Skeletal muscle tissue (tissue), 4 donors: Measurements from ENCODE around the gene BICC1. TPM values are rescaled to one million over a fixed set of nuclear protein-coding genes. Genes with fewer than 3 reads are reported as not detected.

Experiments
- H3K27ac ChIP-seq: one replicate; pipeline ENCODE4 v1.7.0; 2013; ENCODE audit warnings: mild to moderate bottlenecking, low read depth, low read length, inconsistent platforms
- H3K27me3 ChIP-seq, 3 donors: one replicate each; pipeline ENCODE4 v1.7.0; 2013; ENCODE audit warnings: low read length in 3 of 3; ENCODE audit not compliant: control insufficient read depth in 3 of 3, insufficient read depth in 3 of 3
- H3K36me3 ChIP-seq, 3 donors: one replicate each; pipeline ENCODE4 v1.7.0; 2013; ENCODE audit warnings: low read length in 3 of 3; ENCODE audit not compliant: control insufficient read depth in 3 of 3, insufficient read depth in 3 of 3
- H3K4me1 ChIP-seq, 3 donors: one replicate each; pipeline ENCODE4 v1.7.0; 2013; ENCODE audit warnings: low read length in 3 of 3, mild to moderate bottlenecking in 3 of 3; ENCODE audit not compliant: control insufficient read depth in 3 of 3, insufficient read depth in 3 of 3
- H3K4me3 ChIP-seq, 3 donors: one replicate each; pipeline ENCODE4 v1.7.0; 2013; ENCODE audit warnings: low read length in 3 of 3
- H3K9ac ChIP-seq, 3 donors: one replicate each; pipeline ENCODE4 v1.7.0; 2013; ENCODE audit warnings: low read length in 3 of 3, mild to moderate bottlenecking in 3 of 3, moderate library complexity in 2 of 3, low read depth in 1 of 3
- H3K9me3 ChIP-seq, 3 donors: one replicate each; pipeline ENCODE4 v1.7.0; 2013; ENCODE audit warnings: low read length in 3 of 3; ENCODE audit not compliant: control insufficient read depth in 3 of 3
- total RNA-seq: library from RNA; depleted of rRNA; stranded (reverse); fragments of >200 nt; gene quantifications from one replicate; pipeline ENCODE4 v1.2.3, GENCODE V29; 2014
- donor health status: Osteomylitis.

BICC1 gene
- total RNA-seq, 1 donor from 2014 or later = 25.6 TPM

DNA sequence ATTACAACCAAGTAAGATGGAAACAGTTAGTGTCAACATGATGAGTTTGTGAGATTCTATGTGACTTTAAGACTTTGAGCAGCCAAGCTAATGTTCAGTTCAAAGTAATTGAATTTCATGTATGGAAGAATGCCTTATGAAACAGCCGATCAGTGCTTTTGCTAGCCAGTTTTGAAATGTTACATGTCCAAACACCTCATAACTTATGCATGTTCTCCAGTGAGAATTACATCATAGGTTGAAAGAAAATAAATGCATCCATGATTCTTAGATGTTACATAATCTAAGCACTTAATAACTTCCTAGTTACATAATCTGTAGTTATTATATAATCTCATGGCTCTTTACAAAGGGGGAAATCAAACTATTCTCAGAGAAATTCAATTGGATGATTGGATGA is 211.3 kb downstream of the BICC1 start:
- H3K27ac ChIP-seq = no peak overlapping the region
- no peaks in the 10 kb centered on the region for H3K27me3 ChIP-seq
- H3K36me3 ChIP-seq = no peaks in the 10 kb centered on the region
- H3K4me3 ChIP-seq = no peak overlapping the region
- H3K9ac ChIP-seq = no peak overlapping the region
- H3K4me1 ChIP-seq = peaks cover 0 to 7% (median 2%) of the 10 kb centered on the region in 3 donors
- H3K9me3 ChIP-seq = no peaks in the 10 kb centered on the region

GRCh38 chr10:58724781-58725180 is 212.1 kb downstream of the BICC1 start:
- H3K36me3 ChIP-seq = no peaks in the 10 kb centered on the region
- H3K27ac ChIP-seq = no peak overlapping the region
- no peaks in the 10 kb centered on the region for H3K9me3 ChIP-seq
- no peak overlapping the region for H3K9ac ChIP-seq
- H3K4me1 ChIP-seq = peaks cover 0 to 7% (median 2%) of the 10 kb centered on the region in 3 donors
- no peak overlapping the region for H3K4me3 ChIP-seq
- no peaks in the 10 kb centered on the region for H3K27me3 ChIP-seq

DNA sequence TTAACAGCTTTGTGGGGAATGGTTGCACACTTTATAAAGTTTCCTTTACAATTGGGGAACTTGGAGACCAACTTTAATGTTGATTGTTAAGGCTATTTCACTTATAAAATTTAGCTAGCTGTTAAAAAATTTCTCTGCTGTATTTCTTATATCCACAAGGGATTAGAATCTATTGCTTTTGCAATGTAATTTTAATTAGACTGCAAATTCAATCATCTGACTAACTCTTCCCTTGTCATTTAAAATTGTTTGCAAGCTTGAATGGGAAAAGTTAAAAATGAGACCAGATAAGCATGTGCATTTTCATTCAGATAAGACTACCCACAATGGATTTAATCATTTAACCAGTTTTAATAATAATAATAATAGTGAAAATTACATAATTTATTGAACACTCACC is 213.2 kb downstream of the BICC1 start:
- no peaks in the 10 kb centered on the region for H3K4me1 ChIP-seq
- H3K9me3 ChIP-seq = no peaks in the 10 kb centered on the region
- H3K27me3 ChIP-seq = no peaks in the 10 kb centered on the region
- H3K27ac ChIP-seq = no peak overlapping the region
- H3K9ac ChIP-seq = no peak overlapping the region
- H3K4me3 ChIP-seq = no peak overlapping the region
- H3K36me3 ChIP-seq = no peaks in the 10 kb centered on the region

GRCh38 chr10:58727633-58728032 is 215.0 kb downstream of the BICC1 start:
- H3K9me3 ChIP-seq = no peaks in the 10 kb centered on the region
- no peaks in the 10 kb centered on the region for H3K36me3 ChIP-seq
- H3K27ac ChIP-seq = no peak overlapping the region
- no peak overlapping the region for H3K9ac ChIP-seq
- no peak overlapping the region for H3K4me3 ChIP-seq
- H3K27me3 ChIP-seq = no peaks in the 10 kb centered on the region
- no peaks in the 10 kb centered on the region for H3K4me1 ChIP-seq

DNA sequence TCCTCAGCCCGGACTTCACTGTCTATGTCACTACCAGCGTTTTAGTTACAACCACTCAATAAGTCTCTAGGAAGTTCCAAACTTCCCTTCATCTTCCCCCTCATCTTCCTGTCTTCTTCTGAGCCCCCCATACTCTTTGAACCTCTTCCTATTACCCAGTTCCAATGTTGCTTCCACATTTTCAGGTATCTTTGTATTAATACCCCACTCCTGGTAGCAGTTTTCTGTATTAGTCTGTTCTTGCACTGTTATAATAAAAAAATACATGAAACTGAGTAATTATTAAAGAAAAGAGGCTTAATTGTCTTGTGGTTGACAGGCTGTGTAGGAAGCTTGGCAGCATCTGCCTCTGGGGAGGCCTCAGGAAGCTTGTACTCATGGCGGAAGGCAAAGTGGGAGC is 218.6 kb downstream of the BICC1 start:
- H3K9ac ChIP-seq = no peak overlapping the region
- peaks cover 5 to 13% (median 10%) of the 10 kb centered on the region in 3 donors for H3K4me1 ChIP-seq
- no peaks in the 10 kb centered on the region for H3K9me3 ChIP-seq
- no peak overlapping the region for H3K4me3 ChIP-seq
- no peaks in the 10 kb centered on the region for H3K36me3 ChIP-seq
- no peaks in the 10 kb centered on the region for H3K27me3 ChIP-seq
- no peak overlapping the region for H3K27ac ChIP-seq

- Histone ChIP-seq H3K9me3 (no peaks in the 10 kb centered on the region), H3K27ac (no peak overlapping the region), H3K9ac (no peak overlapping the region), H3K4me1 (peaks cover 5 to 13% (median 10%) of the 10 kb centered on the region in 3 donors), H3K36me3 (no peaks in the 10 kb centered on the region), H3K4me3 (no peak overlapping the region), H3K27me3 (no peaks in the 10 kb centered on the region)
Measured at GRCh38 chr10:58733436-58733835, 220.8 kb downstream of the BICC1 start.

GRCh38 chr10:58734116-58734515 is 221.4 kb downstream of the BICC1 start:
- no peak overlapping the region for H3K4me3 ChIP-seq

DNA sequence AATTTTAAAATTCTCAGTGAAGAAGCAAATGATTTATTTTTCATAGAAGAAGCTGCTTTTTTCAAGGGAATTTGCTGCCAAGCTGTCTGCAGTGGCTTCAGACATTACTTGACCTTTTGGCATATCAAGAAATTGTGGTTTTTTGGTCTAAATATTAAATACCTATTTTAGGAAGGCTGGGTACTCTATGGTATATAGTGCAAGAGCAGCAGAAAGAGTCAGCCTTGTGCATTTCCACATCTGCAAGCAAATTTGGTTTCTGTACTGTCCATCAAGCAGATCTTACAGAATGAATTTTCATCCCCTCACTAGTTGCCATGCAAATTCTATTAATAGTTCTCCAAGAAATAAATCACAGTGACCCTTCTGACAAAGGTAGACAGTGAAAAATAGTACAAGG is 222.0 kb downstream of the BICC1 start:
- Histone ChIP-seq H3K27ac (no peak overlapping the region), H3K9ac (peak overlapping the region in 2 of 3 donors; percentile 35 to 52), H3K4me1 (peaks cover 5 to 13% (median 10%) of the 10 kb centered on the region in 3 donors), H3K36me3 (no peaks in the 10 kb centered on the region), H3K4me3 (no peak overlapping the region), H3K9me3 (no peaks in the 10 kb centered on the region), H3K27me3 (no peaks in the 10 kb centered on the region)

More at GRCh38 chr10:58734116-58734515, 221.4 kb downstream of the BICC1 start:
- Histone ChIP-seq H3K36me3 (no peaks in the 10 kb centered on the region), H3K4me1 (peaks cover 5 to 13% (median 10%) of the 10 kb centered on the region in 3 donors), H3K9me3 (no peaks in the 10 kb centered on the region), H3K27ac (peak overlapping the region; percentile 1), H3K27me3 (no peaks in the 10 kb centered on the region), H3K9ac (no peak overlapping the region)

DNA sequence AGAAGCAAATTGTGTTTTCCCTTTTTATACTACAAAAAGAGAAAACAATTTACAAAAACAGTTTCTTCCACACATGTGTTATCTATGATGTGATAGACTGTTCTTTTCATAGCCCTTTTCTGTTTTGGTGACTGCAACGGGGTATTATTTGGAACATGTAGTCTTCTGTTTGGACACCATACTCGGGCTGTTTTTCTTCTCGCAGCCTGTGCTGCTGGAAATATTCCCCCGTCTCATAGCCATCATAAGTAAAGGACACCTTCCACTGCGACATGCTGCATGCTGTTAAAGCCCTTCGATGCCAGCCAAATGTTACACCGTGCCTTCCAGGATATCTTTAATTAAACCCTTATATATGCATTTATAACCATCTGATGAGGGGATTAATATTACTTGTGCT is 222.4 kb downstream of the BICC1 start:
- Histone ChIP-seq H3K36me3 (no peaks in the 10 kb centered on the region), H3K27ac (peak overlapping the region; percentile 11), H3K27me3 (no peaks in the 10 kb centered on the region), H3K4me3 (peak overlapping the region in 2 of 3 donors; percentile 3 to 26), H3K4me1 (peaks cover 5 to 13% (median 10%) of the 10 kb centered on the region in 3 donors), H3K9ac (peak overlapping the region in 2 of 3 donors; percentile 35 to 52), H3K9me3 (no peaks in the 10 kb centered on the region)

DNA sequence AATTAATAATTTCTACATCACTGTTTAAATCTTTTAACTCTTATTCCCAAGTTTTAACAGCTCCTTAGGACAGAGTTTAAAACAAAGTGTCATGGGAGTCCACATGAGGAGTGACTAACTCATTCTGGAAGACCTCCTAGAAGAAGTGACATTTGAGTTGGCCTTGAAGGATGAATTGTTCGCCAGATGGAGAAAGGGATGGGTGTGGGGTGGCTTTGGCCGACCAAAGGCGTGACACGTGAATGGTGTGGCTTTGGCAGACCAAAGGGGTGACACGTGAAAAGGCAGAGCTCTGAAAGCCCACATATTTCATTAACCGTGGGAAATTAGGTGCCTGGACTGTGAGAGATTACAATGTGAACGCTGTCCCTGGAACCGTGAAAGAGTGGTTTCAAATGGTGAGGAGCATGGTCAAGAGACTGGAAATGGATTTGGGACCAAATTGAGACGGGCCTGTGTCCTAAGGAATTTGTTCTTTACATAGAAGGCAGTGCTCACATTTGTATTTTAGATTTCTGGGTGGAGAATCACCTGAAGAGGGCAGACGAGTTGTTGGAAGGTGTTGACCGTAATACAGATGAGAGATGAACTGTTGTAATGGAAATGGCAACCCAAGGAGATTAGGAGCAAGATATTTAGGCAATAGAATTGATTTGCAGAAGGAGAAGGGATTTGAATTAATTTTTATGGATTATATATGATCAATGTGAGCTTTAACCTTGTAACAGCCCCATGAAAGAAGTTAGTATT is 228.1 kb downstream of the BICC1 start:
- no peaks in the 10 kb centered on the region for H3K9me3 ChIP-seq
- peaks cover 2 to 3% (median 3%) of the 10 kb centered on the region in 3 donors for H3K4me1 ChIP-seq
- no peak overlapping the region for H3K4me3 ChIP-seq
- no peaks in the 10 kb centered on the region for H3K36me3 ChIP-seq
- no peak overlapping the region for H3K9ac ChIP-seq
- H3K27ac ChIP-seq = no peak overlapping the region
- H3K27me3 ChIP-seq = no peaks in the 10 kb centered on the region
